DMS79 (cell line): ENCODE measurements around the gene FAR2.
"Not testable (repeated sequence)": the region's sequence is repeated elsewhere in the genome, so short reads cannot be mapped to it uniquely, and the experiment has no call there.

ENCODE experiments used
- DNase-seq: peaks from one replicate; lab custom pipeline; 2025; lab: John Stamatoyannopoulos, UW

FAR2 gene

GRCh38 chr12:29152981-29153630, 4.0 kb downstream of the FAR2 start:
- DNase-seq = peak; percentile 88

GRCh38 chr12:29155079-29155478, 6.0 kb downstream of the FAR2 start:
- no peak for DNase-seq

GRCh38 chr12:29157486-29157946, 8.4 kb downstream of the FAR2 start:
- DNase-seq = no peak

- no peak for DNase-seq
These were observed 9.2 kb downstream of the FAR2 start for GRCh38 chr12:29158115-29158763.

- no peak for DNase-seq
These were observed 10.6 kb downstream of the FAR2 start for GRCh38 chr12:29159661-29160060.

GRCh38 chr12:29160230-29160629, 11.2 kb downstream of the FAR2 start:
- DNase-seq = no peak

- no peak for DNase-seq
These were observed 14.1 kb downstream of the FAR2 start for GRCh38 chr12:29163146-29163545.

GRCh38 chr12:29164477-29165393, 15.7 kb downstream of the FAR2 start:
- DNase-seq = no peak

GRCh38 chr12:29167445-29167844, 18.4 kb downstream of the FAR2 start:
- no peak for DNase-seq

- no peak for DNase-seq
These were observed 18.9 kb downstream of the FAR2 start for GRCh38 chr12:29167988-29168387.

- not testable (repeated sequence) for DNase-seq
These were observed 20.9 kb downstream of the FAR2 start for GRCh38 chr12:29169978-29170377.

GRCh38 chr12:29170478-29171084, 21.5 kb downstream of the FAR2 start:
- DNase-seq = not testable (repeated sequence)

GRCh38 chr12:29171421-29172258, 22.6 kb downstream of the FAR2 start:
- no peak for DNase-seq

- no peak for DNase-seq
These were observed 27.9 kb downstream of the FAR2 start for GRCh38 chr12:29176941-29177340.

GRCh38 chr12:29182247-29182646, 33.2 kb downstream of the FAR2 start:
- not testable (repeated sequence) for DNase-seq

- DNase-seq = no peak
These were observed 38.7 kb downstream of the FAR2 start for GRCh38 chr12:29187756-29188155.

GRCh38 chr12:29191267-29191850, 42.3 kb downstream of the FAR2 start:
- no peak for DNase-seq

- no peak for DNase-seq
These were observed 49.8 kb downstream of the FAR2 start for GRCh38 chr12:29198901-29199300.

- no peak for DNase-seq
These were observed 51.5 kb downstream of the FAR2 start for GRCh38 chr12:29200586-29200985.

GRCh38 chr12:29201296-29201695, 52.2 kb downstream of the FAR2 start:
- DNase-seq = no peak

- no peak for DNase-seq
These were observed 52.7 kb downstream of the FAR2 start for GRCh38 chr12:29201746-29202145.
